ENCODE data around the gene TECR.
A peak's percentile ranks its signal among the peaks of the same experiment; 100 is the strongest.
"Not testable (repeated sequence)": the region's sequence is repeated elsewhere in the genome, so short reads cannot be mapped to it uniquely, and the experiment has no call there.

TECR gene, protein sequence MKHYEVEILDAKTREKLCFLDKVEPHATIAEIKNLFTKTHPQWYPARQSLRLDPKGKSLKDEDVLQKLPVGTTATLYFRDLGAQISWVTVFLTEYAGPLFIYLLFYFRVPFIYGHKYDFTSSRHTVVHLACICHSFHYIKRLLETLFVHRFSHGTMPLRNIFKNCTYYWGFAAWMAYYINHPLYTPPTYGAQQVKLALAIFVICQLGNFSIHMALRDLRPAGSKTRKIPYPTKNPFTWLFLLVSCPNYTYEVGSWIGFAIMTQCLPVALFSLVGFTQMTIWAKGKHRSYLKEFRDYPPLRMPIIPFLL

DNA sequence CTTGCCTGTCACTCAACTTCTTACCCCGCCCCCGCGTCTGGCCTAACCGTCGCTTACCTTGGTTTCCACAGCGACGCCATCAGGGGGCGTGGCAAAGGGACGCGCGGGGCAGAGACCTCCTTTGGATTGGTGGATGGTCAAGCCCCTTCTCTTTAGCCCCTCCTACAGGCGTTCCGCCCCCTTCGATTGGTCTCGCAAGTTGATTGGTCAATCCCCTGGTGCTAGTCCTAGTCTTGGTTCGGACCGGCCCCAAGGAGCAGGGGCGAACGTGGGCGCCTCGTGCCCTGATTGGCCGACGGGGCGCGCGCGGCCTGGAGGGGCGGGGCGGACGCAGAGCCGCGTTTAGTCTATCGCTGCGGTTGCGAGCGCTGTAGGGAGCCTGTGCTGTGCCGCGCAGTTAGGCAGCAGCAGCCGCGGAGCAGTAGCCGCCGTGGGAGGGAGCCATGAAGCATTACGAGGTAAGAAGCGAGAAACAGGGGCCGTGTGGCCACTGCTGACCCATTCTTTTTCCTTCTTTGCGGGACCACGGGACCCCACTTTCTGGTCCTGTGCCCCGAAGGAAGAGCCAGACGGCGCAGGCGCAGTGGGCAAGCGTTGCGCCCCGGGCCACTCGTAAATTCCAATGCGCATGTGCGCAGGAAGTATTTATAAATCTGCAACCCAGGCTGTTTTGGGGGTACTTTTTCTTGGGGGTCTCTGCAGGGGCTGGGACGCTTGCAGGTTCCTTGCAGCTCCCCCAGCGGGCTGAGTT, at the start of gene TECR:
TSS of gene TECR (plus strand) at position 341 of the 751 bp plus-strand sequence. CDS start at position 444, 103 bp downstream.
- DNase-seq (ENCODE audit: low spot score) (peak; percentile 100), FAIRE-seq (peak; percentile 93)

DNA sequence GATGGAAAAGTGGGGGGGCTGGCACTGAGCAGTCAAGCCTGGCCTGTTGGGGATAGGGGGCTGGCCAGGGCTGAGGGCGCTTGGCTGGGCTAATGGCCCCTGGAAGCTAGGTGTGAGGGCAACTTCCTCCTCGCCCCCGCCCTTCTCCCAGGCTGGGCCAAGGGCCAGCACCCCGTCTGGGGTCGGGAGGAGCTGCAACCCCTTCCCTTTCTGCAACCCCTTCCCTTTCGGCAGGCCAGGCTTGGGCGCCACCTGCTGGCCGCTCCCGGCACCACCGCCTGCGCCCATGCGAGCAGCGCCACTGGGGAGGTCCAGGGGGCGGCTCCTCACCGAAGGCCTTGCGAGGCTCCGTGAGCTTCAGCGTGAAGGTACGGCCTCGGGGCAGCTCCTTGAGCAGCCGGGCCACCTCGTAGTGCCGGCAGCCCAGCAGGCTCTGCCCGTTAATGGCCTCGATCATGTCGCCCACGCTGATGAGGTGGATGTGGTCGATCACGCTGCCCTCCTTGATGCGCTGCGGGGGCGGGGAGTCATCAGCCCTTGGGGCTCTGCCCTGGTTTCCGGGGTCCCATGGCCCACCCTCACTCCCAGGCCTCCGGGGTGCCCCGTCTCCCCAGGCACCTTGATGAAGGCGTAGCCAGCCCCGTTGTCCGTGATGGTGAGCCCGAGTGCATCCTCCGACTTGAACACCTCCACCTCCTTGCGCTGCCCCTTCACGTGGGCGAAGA, 49.3 kb upstream of the TECR start:
- DNase-seq (ENCODE audit: low spot score) (no peak), FAIRE-seq (no peak)

DNA sequence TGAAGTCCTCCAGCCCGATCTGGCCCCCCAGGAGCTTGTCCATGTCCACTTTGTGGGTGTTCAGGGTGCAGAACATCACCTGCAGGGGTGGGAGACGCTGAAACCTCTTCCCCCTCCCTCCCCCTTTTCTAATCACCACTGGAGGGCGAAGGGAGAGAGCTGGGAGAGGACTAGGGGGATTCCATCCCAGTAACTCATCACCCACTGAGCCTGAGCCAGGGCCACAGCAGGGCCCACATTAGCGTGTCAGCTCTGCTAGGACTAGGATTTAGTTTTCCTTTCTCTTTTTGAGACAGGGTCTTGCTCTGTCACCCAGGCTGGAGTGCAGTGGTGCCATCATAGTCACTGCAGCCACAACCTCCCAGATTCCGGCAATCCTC, 48.7 kb upstream of the TECR start:
- FAIRE-seq (no peak), DNase-seq (ENCODE audit: low spot score) (peak; percentile 33)

DNA sequence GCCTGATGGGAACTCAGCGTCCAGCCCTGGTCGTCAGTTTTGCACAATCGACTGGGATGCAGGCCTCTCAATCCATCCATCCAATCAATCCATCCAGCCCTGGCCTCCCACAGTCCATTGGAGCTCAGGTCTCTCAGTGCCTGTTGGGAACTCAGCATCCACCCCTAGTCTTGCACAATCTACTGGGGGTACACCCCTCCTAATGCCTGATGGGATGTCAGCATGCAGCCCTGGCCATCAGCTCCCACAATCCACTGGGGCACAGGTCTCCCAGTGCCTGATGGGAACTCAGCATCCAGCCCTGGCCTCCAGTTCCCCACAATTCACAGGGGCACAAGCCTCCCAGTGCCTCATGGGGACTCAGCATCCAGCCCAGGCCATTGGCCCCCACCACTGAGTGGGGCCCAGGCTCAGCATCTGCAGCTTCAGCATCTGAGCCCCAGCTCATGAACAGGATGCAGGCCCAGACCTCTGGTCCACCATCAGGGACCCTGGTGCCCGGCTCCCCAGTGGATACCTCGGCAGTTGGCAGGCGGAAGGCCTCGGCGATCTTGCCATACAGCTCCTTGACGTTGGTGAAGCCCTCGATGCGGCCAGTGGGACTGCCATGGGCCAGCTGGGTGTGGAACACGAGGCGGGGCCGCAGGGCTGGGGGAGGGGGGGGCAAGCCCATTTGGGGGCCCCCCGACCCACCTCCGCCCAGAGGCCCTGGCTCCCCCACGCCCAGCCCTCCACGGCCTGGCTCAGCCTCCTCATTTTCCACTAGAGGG, 47.0 kb upstream of the TECR start:
- FAIRE-seq (no peak), DNase-seq (ENCODE audit: low spot score) (no peak)

DNA sequence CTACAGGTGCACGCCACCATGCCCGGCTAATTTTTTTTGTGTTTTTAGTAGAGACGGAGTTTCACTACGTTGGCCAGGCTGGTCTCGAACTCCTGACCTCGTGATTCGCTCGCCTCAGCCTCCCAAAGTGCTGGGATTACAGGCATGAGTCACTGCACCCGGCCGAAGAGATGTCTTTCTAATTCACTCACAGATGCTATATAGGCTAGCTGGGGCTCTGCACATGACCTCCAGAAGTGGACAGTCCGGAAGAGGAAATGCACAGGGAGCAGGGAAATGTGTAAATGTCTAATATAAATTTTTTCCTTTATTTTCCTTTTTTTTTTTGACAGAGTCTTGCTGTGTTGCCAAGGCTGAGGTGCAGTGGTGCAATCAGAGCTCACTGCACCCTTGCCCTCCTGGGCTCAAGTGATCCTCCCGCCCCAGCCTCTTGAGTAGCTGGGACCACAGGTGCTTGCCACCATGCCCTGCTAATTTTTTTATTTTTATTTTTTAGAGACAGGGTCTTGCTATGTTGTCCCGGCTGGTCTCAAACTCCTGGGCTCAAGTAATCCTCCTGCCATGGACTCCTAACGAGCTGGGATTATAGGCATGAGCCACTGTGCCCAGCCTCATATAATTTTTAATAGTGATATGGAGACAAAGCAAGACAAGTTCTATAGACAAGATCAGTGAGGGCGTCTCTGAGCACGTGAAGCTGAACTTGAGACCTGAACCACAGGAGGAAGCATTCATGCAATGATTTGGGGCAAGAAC, 41.8 kb upstream of the TECR start:
- FAIRE-seq (no peak), DNase-seq (ENCODE audit: low spot score) (no peak)

DNA sequence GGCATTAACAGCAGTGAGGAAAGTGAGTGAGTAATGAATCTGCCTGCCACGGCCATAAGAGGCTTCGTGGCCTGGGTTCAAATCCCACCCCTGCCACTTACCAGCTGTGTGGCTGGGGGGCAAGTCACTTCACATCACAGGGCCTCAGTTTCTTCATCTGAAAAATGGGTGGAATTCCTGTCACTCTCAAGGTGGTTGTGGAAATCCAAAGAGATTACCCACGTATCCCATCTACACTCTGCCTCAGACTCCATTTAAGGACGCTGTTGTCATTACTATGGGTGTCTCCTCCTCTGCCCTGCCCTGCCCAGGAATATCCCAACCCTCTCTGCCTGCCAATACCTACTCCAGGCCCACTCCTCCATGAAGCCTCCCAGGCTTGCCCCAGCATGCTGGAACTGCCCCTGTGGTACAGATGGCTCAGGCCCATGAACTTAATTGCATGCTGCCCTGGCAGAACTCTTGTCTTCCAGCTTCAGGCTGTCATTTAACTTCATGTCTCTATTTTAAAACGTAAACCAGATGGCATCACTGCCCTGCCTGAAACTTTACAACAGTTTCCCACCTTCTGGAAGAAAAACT, 36.5 kb upstream of the TECR start:
- FAIRE-seq (no peak), DNase-seq (ENCODE audit: low spot score) (no peak)

DNA sequence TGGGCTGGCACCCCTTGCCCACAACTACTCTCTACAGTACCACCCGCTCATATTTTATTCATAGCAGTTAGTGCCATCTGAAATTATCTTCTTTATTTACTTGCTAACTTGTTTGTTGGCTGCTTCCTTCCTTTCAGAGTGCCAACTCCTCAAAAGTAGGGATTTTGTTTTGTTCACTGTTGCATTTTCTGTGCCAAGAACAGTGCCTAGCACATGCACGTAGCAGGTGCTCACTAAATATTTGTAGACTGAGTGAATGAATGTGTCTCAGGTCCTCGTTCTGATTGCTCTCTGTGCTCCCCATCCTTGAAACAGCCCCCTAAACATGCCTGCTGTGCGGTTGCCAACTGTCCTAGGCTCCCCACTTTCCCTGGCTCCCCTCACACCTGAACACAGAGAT, 35.0 kb upstream of the TECR start:
- DNase-seq (ENCODE audit: low spot score) (no peak), FAIRE-seq (no peak)

DNA sequence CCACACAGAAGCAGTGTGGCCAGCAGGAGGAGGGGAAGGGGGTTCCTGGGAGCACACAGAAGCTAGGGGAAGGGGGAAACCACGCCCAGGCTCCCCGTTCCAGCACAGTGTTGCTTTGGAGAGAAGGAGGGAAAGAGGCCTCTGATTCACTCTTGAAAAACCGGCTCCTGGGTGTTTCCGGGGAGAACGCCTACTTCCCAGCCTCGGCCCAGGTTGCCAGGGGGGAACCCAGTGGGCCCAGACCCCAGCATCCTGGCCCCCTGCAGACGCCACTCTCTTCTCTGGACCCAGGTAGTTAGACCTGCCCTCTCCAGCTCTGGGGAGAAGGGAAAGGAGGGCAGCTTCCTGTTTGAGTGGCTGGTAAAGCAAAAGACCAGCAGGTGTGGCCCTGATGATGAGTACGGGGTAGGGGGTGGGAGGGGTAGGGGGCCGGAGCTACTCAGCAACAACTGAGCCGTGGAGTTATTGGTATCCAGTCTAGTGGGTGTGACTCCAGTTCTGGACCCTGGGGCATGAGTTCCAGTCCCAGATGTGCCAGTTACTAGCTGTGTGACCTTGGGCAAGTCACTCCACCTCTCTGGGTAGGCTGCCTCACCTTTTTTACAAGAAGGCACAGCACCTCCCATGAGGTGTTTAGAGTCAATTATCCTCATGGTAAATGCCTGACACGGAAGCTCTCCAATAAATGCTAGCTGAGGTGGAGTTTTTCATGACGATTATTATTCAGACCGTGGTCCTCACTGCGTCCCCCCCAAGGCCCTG, 34.3 kb upstream of the TECR start:
- no peak for DNase-seq (ENCODE audit: low spot score)
- no peak for FAIRE-seq

DNA sequence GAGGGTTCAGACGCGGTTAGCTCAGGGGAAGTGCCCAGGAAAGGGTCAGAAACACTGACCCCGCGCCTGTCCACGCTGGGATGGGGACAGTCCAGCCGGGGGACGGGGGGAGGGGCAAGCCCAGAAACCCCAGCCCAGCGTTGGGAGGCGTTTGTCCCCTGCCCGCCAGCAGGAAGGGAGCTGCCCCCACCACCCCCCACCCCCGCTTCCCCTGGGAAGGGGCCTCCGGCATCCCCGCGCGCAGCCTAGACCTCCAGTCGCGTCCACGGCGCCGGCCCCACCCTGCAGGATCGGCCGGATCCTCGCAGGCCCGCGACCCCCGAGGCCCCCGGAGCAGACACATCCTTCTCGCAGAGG, 33.7 kb upstream of the TECR start:
- DNase-seq (ENCODE audit: low spot score), result no peak
- FAIRE-seq, result no peak

DNA sequence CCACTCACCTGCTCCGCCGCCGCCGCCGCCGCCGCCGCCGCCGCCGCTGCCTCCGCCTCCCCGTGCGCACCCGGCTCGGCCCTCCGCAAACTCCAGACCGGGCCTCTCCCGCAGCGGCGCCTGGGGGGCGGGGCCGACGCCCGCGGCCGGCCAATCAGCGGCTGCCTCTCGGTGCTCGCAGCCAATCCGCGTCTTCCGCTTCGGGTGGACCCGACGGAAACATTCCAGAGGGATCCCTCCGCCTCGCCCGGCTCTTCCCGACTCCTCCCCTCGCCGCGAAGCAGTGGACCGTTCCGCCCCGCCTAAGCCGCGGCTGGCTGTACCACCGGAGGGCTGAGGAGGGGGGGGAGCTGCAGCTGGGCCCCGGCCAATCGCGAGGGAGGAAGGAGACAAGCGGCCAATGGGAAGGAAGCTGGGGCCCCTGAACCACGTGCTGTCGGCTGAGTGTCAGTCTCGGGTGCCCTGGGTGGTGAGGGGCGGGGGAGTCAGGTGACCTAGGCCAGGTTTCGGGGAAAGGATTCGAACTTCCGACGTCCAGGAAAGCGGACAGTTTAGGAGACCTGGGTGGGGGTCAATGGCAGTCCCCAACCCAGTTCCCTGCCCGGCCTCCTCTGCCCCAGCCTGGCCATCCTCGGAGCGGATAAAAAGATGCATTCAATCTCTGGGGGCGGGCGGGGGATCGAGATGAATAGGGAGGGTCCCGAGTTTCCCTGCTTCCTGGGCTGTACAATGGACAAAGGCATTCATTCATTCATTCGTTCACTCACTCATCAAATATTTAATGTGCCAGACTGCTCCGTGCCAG, 33.2 kb upstream of the TECR start, which contains the start of gene GIPC1:
TSS of gene GIPC1 (minus strand) at position 99 of the 805 bp plus-strand sequence. CDS start 13,151 bp downstream, outside the sequence.
- FAIRE-seq (peak; percentile 89), DNase-seq (ENCODE audit: low spot score) (peak; percentile 97)

DNA sequence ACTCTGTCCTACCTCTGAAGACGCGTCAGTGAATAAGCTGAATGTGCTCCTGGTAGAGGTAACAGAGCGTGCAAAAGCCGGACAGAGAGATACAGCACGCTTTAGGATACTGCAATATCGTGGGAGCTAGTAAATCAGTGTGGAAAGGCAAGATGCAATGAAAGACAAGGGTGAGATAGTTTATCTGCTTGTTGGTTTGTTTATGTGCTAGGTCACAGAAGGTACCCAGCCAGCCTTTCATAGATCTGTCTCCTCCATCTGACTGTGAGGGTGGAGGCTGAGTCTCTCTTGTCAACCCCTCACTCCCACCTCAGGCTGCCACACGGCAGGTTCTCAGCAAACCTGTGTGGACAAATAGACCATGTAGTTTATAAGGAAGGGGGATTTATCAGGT, 32.6 kb upstream of the TECR start:
- peak; percentile 49 for DNase-seq (ENCODE audit: low spot score)
- FAIRE-seq, result no peak

DNA sequence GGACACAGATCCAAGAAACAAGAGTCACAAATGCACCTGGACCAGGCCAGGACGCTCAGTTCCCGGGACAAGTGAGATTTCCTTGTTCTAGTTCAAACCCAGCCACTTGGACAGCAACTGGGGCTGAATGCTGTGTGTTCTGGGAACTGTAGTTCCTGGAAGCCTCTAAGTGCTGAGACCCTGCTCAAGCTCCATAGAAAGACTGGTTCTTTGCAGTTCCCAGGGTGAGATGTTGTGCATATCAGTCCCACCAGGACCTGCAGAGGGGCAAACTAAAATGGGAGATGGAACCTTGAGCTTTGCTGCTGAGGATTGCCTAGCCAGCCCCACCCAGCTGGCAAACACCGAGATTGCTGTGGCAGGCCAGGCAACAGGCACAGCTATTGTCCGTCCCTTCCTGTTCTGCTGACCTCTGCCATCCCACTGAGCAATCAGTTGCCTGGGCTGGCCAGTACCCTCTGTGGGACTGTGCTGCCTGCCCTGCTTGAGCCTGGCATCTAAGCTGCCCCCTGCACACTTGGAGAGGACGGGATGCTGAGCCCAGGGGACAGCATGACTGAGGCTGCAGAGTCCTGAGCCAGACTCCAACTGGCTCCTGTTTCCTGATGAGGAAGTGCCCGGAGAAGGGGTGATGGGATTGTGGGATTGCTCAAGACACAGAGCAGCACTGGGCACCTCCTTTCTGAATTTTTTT, 32.0 kb upstream of the TECR start:
- DNase-seq (ENCODE audit: low spot score), result no peak

DNA sequence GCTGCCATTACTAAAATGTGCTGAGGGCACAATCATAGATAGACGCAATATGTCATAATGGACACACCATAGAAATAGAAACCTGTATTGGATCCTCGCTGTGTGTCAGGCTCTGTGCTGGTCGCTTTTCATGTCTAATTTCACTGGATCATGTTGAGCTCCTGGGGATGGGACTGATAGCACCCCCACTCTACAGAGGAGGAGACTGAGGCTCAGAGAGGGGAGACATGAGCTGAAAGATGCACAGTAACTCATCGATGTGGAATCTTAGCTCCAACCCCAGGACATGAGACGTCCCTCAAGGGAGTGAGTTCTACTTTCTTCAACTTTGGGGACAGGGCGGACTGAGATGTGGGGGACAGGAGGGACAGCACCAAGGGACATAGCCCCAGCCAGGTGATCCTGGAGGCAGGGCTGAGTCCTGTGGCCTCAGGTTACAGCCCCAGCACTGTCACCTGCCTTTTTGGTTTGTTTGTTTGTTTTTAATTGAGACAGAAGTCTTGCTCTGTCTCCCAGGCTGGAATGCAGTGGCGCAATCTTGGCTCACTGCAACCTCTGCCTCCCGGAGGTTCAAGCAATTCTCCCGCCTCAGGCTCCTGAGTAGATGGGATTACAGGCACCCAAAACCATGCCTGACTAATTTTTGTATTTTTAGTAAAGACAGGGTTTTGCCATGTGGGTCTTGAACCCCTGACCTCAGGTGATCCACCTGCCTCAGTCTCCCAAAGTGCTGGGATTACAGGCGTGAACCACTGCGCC, 26.9 kb upstream of the TECR start:
- FAIRE-seq (no peak), DNase-seq (ENCODE audit: low spot score) (no peak)

More for the DNA sequence above, 32.0 kb upstream of the TECR start:
- no peak for FAIRE-seq

DNA sequence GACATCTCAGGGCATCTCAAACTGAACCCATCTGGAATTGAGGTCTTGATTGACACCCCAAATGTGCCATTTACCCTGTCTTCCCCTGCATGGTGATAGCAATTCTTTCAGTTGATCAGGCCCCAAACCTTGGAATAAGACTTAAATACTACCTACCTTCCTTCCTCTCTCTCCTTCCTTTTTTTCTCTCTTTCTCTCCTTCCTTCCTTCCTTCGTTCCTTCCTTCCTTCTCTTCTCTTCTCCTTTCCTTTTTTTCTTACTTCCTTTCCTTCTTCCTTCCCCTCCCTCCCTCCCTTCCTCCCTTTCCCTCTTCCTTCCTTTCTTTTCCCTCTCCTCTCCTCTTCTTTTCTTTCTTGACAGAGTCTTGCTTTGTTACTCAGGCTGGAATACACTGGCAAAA, 26.1 kb upstream of the TECR start:
- no peak for FAIRE-seq

DNA sequence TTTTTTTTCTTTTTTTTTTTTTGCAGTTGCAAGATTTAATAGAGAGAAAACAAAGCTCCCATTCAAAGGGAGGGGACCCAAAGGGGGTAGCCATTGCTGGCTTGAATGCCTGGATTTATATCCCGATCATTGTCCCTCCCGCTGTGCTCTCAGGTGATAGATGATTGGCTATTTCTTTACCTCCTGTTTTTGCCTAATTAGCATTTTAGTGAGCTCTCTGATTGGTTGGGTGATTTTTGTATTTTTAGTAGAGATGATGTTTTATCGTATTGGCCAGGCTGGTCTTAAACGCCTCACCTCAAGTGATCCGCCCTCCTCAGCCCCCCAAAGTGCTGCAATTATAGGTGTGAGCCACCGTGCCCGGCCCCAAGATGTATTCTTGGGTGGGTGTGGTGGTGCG, 24.8 kb upstream of the TECR start:
- not testable (repeated sequence) for DNase-seq (ENCODE audit: low spot score); FAIRE-seq

More for the DNA sequence above, 26.1 kb upstream of the TECR start:
- DNase-seq (ENCODE audit: low spot score), result no peak

DNA sequence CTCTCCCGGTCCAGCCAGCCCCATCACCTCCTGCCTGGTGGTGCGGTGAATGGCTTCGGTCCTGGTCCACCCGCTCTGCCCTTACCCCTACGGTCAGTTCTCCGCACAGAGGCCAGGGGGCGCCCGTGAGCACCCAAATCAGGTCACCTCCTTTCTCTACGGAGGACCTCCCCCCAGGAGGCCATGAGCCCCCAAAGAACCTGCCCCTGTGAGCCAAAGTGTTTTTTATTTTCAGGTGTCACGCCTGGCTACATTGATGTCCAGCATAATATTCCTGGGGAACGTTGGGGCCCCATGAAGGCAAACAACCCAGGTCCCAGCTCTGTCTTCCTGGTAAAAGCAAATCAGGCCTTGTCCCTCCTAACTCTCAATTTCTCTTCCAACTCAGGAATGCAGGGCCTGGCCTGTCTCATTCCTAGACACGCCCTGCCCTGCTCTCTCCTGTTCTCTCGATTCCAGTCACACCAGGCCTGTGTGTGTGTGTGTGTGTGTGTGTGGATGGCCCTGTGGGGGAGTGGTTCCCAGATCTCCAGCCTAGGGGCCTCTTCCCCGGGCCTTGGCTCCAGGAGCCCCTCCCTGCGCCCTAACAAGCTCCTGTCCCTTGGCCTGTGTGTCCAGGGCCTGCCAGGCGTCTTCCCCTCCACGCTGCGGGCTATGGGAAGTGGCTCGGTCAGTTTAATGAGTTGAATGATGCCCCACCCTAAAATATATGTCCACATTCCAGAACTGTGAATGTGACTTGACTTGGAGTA, 23.7 kb upstream of the TECR start:
- FAIRE-seq (no peak), DNase-seq (ENCODE audit: low spot score) (peak; percentile 35)

All from RCC 7860 (cell line).